ENCODE data around the gene EIF4B. TPM values are rescaled to one million over a fixed set of nuclear protein-coding genes. Genes with fewer than 3 reads are reported as not detected.
A peak's percentile ranks its signal among the peaks of the same experiment; 100 is the strongest.

Gene EIF4B
- total RNA-seq, 4 donors from 2014 or later, result 225 to 571 (median 372) TPM

- no peak for TF ChIP-seq POLR2A (IDR thresholded peaks at IDR 0.05)
- no peak for TF ChIP-seq CTCF (IDR thresholded peaks at IDR 0.05)
- peaks cover 0 to 80% (median 20%) of the 10 kb centered on the region in 3 donors for H3K36me3 ChIP-seq
- H3K4me3 ChIP-seq, result no peak overlapping the region
- intact Hi-C loops (cut with DNase I), result no loop called here
- no peaks in the 10 kb centered on the region for H3K9me3 ChIP-seq
- H3K27me3 ChIP-seq, result no peaks in the 10 kb centered on the region
- H3K4me1 ChIP-seq, result peaks cover 12 to 89% (median 50%) of the 10 kb centered on the region in 3 donors
- 77 to 86% methylated on average over 6 to 7 of the region's 13 CpGs for WGBS, 2 donors
- H3K27ac ChIP-seq, result peak overlapping the region in 2 of 4 donors; percentile 6 to 81
- no peak for DNase-seq
These were observed 51.7 kb downstream of the EIF4B start for GRCh38 chr12:53057816-53058500.

GRCh38 chr12:53058674-53059433 lies 52.6 kb downstream of the EIF4B start:
- Histone ChIP-seq H3K36me3 (peaks cover 0 to 89% (median 20%) of the 10 kb centered on the region in 3 donors), H3K27ac (peak overlapping the region in 2 of 4 donors; percentile 6 to 81), H3K9me3 (no peaks in the 10 kb centered on the region), H3K27me3 (no peaks in the 10 kb centered on the region), H3K4me1 (peaks cover 3 to 89% (median 51%) of the 10 kb centered on the region in 3 donors), H3K4me3 (no peak overlapping the region)
- intact Hi-C loops (cut with DNase I), result no loop called here
- DNase-seq, result no peak
- WGBS, 2 donors, result 67 to 78% methylated on average over 7 to 9 of the region's 35 CpGs
- no peak for TF ChIP-seq CTCF (IDR thresholded peaks at IDR 0.05)
- no peak for TF ChIP-seq POLR2A (IDR thresholded peaks at IDR 0.05)

- H3K27me3 ChIP-seq, result no peaks in the 10 kb centered on the region
- no peak for DNase-seq
- TF ChIP-seq POLR2A (IDR thresholded peaks at IDR 0.05), result no peak
- no peak for TF ChIP-seq CTCF (IDR thresholded peaks at IDR 0.05)
- H3K27ac ChIP-seq, result peak overlapping the region in 2 of 4 donors; percentile 6 to 81
- no peaks in the 10 kb centered on the region for H3K9me3 ChIP-seq
- intact Hi-C loops (cut with DNase I), result no loop called here
- WGBS, 2 donors, result 87% methylated on average over 3 of the region's 24 CpGs; no CpG with 5 or more reads in 1 of the 2 donors
- peaks cover 0 to 89% (median 52%) of the 10 kb centered on the region in 3 donors for H3K4me1 ChIP-seq
- H3K4me3 ChIP-seq, result no peak overlapping the region
- peaks cover under 1 to 96% (median 20%) of the 10 kb centered on the region in 3 donors for H3K36me3 ChIP-seq
These were observed 53.3 kb downstream of the EIF4B start for GRCh38 chr12:53059434-53060063.

GRCh38 chr12:53060064-53060720 lies 53.9 kb downstream of the EIF4B start:
- H3K4me1 ChIP-seq, result peaks cover 0 to 89% (median 51%) of the 10 kb centered on the region in 3 donors

More at GRCh38 chr12:53060064-53060720, 53.9 kb downstream of the EIF4B start:
- Histone ChIP-seq H3K4me3 (no peak overlapping the region), H3K9me3 (no peaks in the 10 kb centered on the region), H3K27ac (peak overlapping the region in 3 of 4 donors; percentile 68 to 81 (median 74)), H3K36me3 (peaks cover 6 to 100% (median 20%) of the 10 kb centered on the region in 3 donors), H3K27me3 (no peaks in the 10 kb centered on the region)
- intact Hi-C loops (cut with DNase I), result no loop called here
- 65 to 86% methylated on average over 2 to 14 of the region's 17 CpGs for WGBS, 2 donors
- TF ChIP-seq CTCF (IDR thresholded peaks at IDR 0.05), result no peak
- peak in 1 of 4 donors; percentile 6 for TF ChIP-seq POLR2A (IDR thresholded peaks at IDR 0.05)
- DNase-seq, result no peak
